GM12878 (cell line): Measurements from ENCODE around the gene MATN3. TPM values are rescaled to one million over a fixed set of nuclear protein-coding genes. Genes with fewer than 3 reads are reported as not detected.

Source experiments
- BCLAF1 ChIP-seq: fragments of 450-650 bp; IDR thresholded peaks from 2 replicates; pipeline ENCODE4 v1.6.1; 2017; ENCODE audit warnings: antibody characterized with exemption, mild to moderate bottlenecking, moderate library complexity
- BHLHE40 ChIP-seq, 2 experiments: fragments of 450-650 bp in 1 of 2; IDR thresholded peaks; 2 replicates each; pipeline ENCODE4 v1.6.1; 2011 to 2017; ENCODE audit warnings: low read depth in 2 of 2, borderline replicate concordance in 1 of 2, improper control_type of control experiment in 1 of 2, low read length in 1 of 2, mild to moderate bottlenecking in 1 of 2
- BMI1 ChIP-seq: fragments of 450-650 bp; IDR thresholded peaks from 2 replicates; pipeline ENCODE4 v1.6.1; 2016; ENCODE audit warnings: mild to moderate bottlenecking, moderate library complexity, borderline replicate concordance
- CTCF ChIP-seq, 3 experiments: IDR thresholded peaks in 2 of 3; conservative IDR thresholded peaks in 1 of 3; 2 replicates each; pipeline ENCODE4 v1.5.1; 2011; ENCODE audit warnings: low read depth in 3 of 3, low read length in 3 of 3, mild to moderate bottlenecking in 3 of 3, control low read depth in 2 of 3, moderate library complexity in 2 of 3, inconsistent platforms in 1 of 3, mixed read lengths in 1 of 3; ENCODE audit not compliant: control insufficient read depth in 2 of 3, insufficient read depth in 1 of 3; ENCODE audit errors: extremely low read depth in 1 of 3
- IKZF1 ChIP-seq: fragments of 450-650 bp; conservative IDR thresholded peaks from 2 replicates; pipeline ENCODE4 v1.6.1; 2017; ENCODE audit warnings: antibody characterized with exemption, mild to moderate bottlenecking
- IKZF2 ChIP-seq, 2 experiments: fragments of 450-650 bp; IDR thresholded peaks; 2 replicates each; pipeline ENCODE4 v1.6.1; 2017; ENCODE audit warnings: mild to moderate bottlenecking in 2 of 2, moderate library complexity in 2 of 2
- MTA2 ChIP-seq: fragments of 450-650 bp; IDR thresholded peaks from 2 replicates; pipeline ENCODE4 v1.6.1; 2016; ENCODE audit warnings: low read depth, mild to moderate bottlenecking, moderate library complexity
- MYB ChIP-seq: fragments of 150-350 bp; IDR thresholded peaks from 2 replicates; pipeline ENCODE4 v1.6.1; 2014; ENCODE audit warnings: mild to moderate bottlenecking, low read depth, low read length, borderline replicate concordance
- NFYB ChIP-seq: IDR thresholded peaks from 2 replicates; pipeline ENCODE4 v1.6.1; 2011; ENCODE audit warnings: low read depth, mild to moderate bottlenecking, low read length, improper control_type of control experiment, moderate library complexity; ENCODE audit not compliant: insufficient read depth
- NKRF ChIP-seq: fragments of 450-650 bp; conservative IDR thresholded peaks from 2 replicates; pipeline ENCODE4 v1.6.1; 2017; ENCODE audit warnings: mild to moderate bottlenecking, moderate library complexity
- RCOR1 ChIP-seq: conservative IDR thresholded peaks from 2 replicates; pipeline ENCODE4 v1.6.1; 2012; ENCODE audit warnings: low read depth, low read length, improper control_type of control experiment
- SIX5 ChIP-seq: IDR thresholded peaks from 2 replicates; pipeline ENCODE4 v1.6.1; 2011; ENCODE audit warnings: mild to moderate bottlenecking, low read depth, low read length, moderate library complexity; ENCODE audit not compliant: severe bottlenecking
- SKIL ChIP-seq: fragments of 450-650 bp; IDR thresholded peaks from 2 replicates; pipeline ENCODE4 v1.6.1; 2017; ENCODE audit warnings: mild to moderate bottlenecking, low read depth, inconsistent platforms; ENCODE audit not compliant: poor library complexity, severe bottlenecking
- SPI1 ChIP-seq: IDR thresholded peaks from 2 replicates; pipeline ENCODE4 v1.6.1; 2011; ENCODE audit warnings: low read depth, mild to moderate bottlenecking, low read length, moderate library complexity, borderline replicate concordance; ENCODE audit not compliant: insufficient read depth
- SRF ChIP-seq, 2 experiments: IDR thresholded peaks; 2 replicates each; pipeline ENCODE4 v1.6.1; 2011; ENCODE audit warnings: low read depth in 2 of 2, low read length in 2 of 2, mild to moderate bottlenecking in 1 of 2, moderate library complexity in 1 of 2
- TAF1 ChIP-seq: IDR thresholded peaks from 2 replicates; pipeline ENCODE4 v1.6.1; 2011; ENCODE audit warnings: mild to moderate bottlenecking, low read depth, low read length, borderline replicate concordance
- TBL1XR1 ChIP-seq: IDR thresholded peaks from 2 replicates; pipeline ENCODE4 v1.6.1; 2012; ENCODE audit warnings: low read depth, low read length, improper control_type of control experiment
- TCF3 ChIP-seq: IDR thresholded peaks from 2 replicates; pipeline ENCODE4 v1.6.1; 2012; ENCODE audit warnings: low read depth, mild to moderate bottlenecking, low read length, borderline replicate concordance; ENCODE audit not compliant: insufficient read depth
- TCF7 ChIP-seq: IDR thresholded peaks from 2 replicates; pipeline ENCODE4 v1.6.1; 2014; ENCODE audit warnings: antibody characterized with exemption, borderline replicate concordance
- ZZZ3 ChIP-seq: IDR thresholded peaks from 2 replicates; pipeline ENCODE4 v1.6.1; 2011; ENCODE audit warnings: low read depth; ENCODE audit not compliant: control insufficient read depth, insufficient read length
- polyA plus RNA-seq, 11 experiments: library from polyadenylated mRNA; depleted of rRNA in 4 of 11; unstranded in 6 of 11; stranded (reverse) in 5 of 11; fragments of >200 nt; fragmentation: Nextera tagmentation in 4 of 11; fragmentation: Illumina TruSeq in 1 of 11; extraction: Ambion mirVana in 4 of 11; extraction: Trizol in 1 of 11; gene quantifications; 1 replicate in 1 of 11; 2 replicates in 10 of 11; pipeline versions ENCODE4 v1.2.1 to v1.2.3, GENCODE V29; 2011 to 2016; ENCODE audit warnings: inconsistent platforms in 2 of 11, missing spikeins in 2 of 11, low read depth in 1 of 11
- total RNA-seq, 4 experiments: library from RNA; depleted of rRNA in 3 of 4; stranded (reverse); fragments of >200 nt in 3 of 4; fragmentation: Illumina TruSeq in 1 of 4; extraction: Trizol in 1 of 4; gene quantifications; 2 replicates each; pipeline versions ENCODE4 v1.2.1 to v1.2.3, GENCODE V29; 2013 to 2021

MATN3 gene
- total and polyA plus RNA-seq, 10 of the 15 experiments (the other 5 are each of a cell fraction or from before 2014, with no cell fraction given): 0.09 TPM; not detected in 9

GRCh38 chr2:20051532-20052228 is 39.2 kb upstream of the MATN3 start, which contains the start of gene LAPTM4A (continued):
- TF ChIP-seq SRF (IDR thresholded peaks at IDR 0.05; ENCODE audit: low read depth in 2 of 2, low read length in 2 of 2) (no peak), IKZF1 (peak; percentile 80), MYB (no peak), TAF1 (peak; percentile 63; the same call in 1 of the 2 replicates), ZZZ3 (no peak), BMI1 (no peak), BHLHE40 (IDR thresholded peaks at IDR 0.05; ENCODE audit: borderline replicate concordance in 1 of 2, low read depth in 2 of 2, low read length in 1 of 2) (peak; percentile 95 to 97), TCF3 (no peak), IKZF2 (IDR thresholded peaks at IDR 0.05) (peak; percentile 76 to 84; a peak in 3 of 4 replicates), SKIL (peak; percentile 79), RCOR1 (no peak; the same call in 1 of the 2 replicates), TCF7 (no peak), MTA2 (peak; percentile 42), SIX5 (no peak), TBL1XR1 (no peak), BCLAF1 (no peak), CTCF (IDR thresholded peaks at IDR 0.05 in 2 of 3, conservative IDR thresholded peaks at IDR 0.05 in 1 of 3; ENCODE audit: control insufficient read depth in 2 of 3, extremely low read depth in 1 of 3, insufficient read depth in 1 of 3, low read depth in 3 of 3, low read length in 3 of 3) (no peak), NKRF (peak; percentile 29; the same call in 1 of the 2 replicates), SPI1 (no peak; the same call in 1 of the 2 replicates), NFYB (peak; percentile 98)
